ENCODE results near the gene DGKG. TPM values are rescaled to one million over a fixed set of nuclear protein-coding genes. Genes with fewer than 3 reads are reported as not detected.

Gene DGKG
- total and polyA plus RNA-seq, 2 of the 8 experiments (the other 6 are each of a cell fraction or from before 2014, with no cell fraction given): 0.30 to 0.48 TPM

DNA sequence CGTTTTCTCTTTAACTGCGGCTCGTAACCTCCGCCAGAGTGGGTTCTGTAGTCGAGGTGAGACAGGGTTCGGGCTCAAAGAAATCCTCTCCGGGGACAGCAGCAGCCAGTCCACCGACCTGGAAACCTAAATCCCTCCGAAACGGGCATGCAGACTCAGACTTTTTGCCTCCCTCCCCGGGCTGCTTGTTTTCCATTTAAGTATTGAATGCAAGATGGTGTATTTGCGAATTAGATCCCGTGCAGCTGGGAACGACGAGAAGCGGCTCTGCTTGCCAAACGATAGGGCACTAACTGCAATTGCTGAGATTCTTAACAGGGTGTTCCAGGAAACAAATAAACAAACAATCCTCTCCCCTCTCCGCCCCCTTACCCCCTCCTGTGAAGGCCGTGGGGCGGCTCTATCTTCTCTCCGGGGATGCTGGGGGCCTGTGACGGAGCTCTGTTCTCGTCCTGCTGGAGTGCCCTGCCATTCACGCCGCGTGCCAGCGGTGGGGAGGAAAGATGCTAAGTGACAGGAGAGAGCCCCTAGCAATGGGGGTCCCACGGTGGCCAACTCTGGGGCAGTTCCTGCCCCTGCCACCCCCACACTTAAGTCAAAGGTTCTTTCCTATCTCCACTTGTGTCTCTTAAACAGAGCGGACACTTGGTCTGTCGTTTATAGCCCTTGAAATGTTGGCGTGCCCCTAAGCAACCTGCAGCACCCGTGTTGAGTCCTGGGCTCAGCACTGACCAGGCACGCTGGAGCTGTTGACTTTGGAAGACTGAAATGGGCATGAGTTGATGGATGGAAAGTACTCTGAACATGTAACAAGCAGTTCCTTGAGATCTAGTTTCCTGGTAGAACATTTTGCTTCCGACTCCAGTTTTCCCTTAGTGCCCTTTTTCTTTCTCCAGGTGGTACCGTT lies 251.9 kb downstream of the DGKG start (continued):
- TF ChIP-seq KDM4A (IDR thresholded peaks at IDR 0.05; ENCODE audit: low read depth, low read length, severe bottlenecking) (peak; percentile 8), CTBP2 (IDR thresholded peaks at IDR 0.05; ENCODE audit: borderline replicate concordance, insufficient read depth, insufficient read length, low read length) (no peak), TEAD4 (IDR thresholded peaks at IDR 0.05; ENCODE audit: low read depth, low read length) (0 out of 2 replicates have a peak, but pooled peaks have one; percentile 7), SP2 (IDR thresholded peaks at IDR 0.05; ENCODE audit: low read length) (no peak)
- TF ChIP-seq, protein P1, sequence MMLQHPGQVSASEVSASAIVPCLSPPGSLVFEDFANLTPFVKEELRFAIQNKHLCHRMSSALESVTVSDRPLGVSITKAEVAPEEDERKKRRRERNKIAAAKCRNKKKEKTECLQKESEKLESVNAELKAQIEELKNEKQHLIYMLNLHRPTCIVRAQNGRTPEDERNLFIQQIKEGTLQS (IDR thresholded peaks at IDR 0.05; ENCODE audit: insufficient read depth, low read depth, low read length): no peak
